ENCODE measurements around the gene TBL1X.

GRCh38 chrX:9442056-9442455 lies 22.8 kb upstream of the TBL1X start:
- TF ChIP-seq CTCF (IDR thresholded peaks at IDR 0.05) (no peak), POLR2A (IDR thresholded peaks at IDR 0.05) (no peak)

Measured in breast epithelium (tissue), 3 donors.